DMS53 (cell line): ENCODE measurements around the gene MBTD1.
A peak's percentile ranks its signal among the peaks of the same experiment; 100 is the strongest.

Experiments
- DNase-seq: peaks from one replicate; lab custom pipeline; 2025; lab: John Stamatoyannopoulos, UW

MBTD1 gene

GRCh38 chr17:51144266-51145022, 115.4 kb downstream of the MBTD1 start:
- DNase-seq, result no peak

GRCh38 chr17:51142597-51142996, 117.3 kb downstream of the MBTD1 start:
- DNase-seq, result no peak

GRCh38 chr17:51135956-51136355, 123.9 kb downstream of the MBTD1 start:
- DNase-seq, result no peak

- no peak for DNase-seq
Measured at GRCh38 chr17:51133365-51133764, 126.5 kb downstream of the MBTD1 start.

- peak; percentile 65 for DNase-seq
Measured at GRCh38 chr17:51132964-51133319, 126.9 kb downstream of the MBTD1 start.

GRCh38 chr17:51128076-51128475, 131.8 kb downstream of the MBTD1 start:
- peak; percentile 40 for DNase-seq
